Measurements from ENCODE around the gene ACP2. TPM values are rescaled to one million over a fixed set of nuclear protein-coding genes. Genes with fewer than 3 reads are reported as not detected.

ACP2 gene, protein sequence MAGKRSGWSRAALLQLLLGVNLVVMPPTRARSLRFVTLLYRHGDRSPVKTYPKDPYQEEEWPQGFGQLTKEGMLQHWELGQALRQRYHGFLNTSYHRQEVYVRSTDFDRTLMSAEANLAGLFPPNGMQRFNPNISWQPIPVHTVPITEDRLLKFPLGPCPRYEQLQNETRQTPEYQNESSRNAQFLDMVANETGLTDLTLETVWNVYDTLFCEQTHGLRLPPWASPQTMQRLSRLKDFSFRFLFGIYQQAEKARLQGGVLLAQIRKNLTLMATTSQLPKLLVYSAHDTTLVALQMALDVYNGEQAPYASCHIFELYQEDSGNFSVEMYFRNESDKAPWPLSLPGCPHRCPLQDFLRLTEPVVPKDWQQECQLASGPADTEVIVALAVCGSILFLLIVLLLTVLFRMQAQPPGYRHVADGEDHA
- 17.3 TPM for total RNA-seq
- long read RNA-seq, transcript ACP2-201 (11 exons, 2,203 nt) = major isoform, 10 of 24 reads
- long read RNA-seq, partial matches to known transcripts = 8 of 24 reads
- long read RNA-seq, other reads (novel, unspliced or antisense) = 3 of 24 reads

DNA sequence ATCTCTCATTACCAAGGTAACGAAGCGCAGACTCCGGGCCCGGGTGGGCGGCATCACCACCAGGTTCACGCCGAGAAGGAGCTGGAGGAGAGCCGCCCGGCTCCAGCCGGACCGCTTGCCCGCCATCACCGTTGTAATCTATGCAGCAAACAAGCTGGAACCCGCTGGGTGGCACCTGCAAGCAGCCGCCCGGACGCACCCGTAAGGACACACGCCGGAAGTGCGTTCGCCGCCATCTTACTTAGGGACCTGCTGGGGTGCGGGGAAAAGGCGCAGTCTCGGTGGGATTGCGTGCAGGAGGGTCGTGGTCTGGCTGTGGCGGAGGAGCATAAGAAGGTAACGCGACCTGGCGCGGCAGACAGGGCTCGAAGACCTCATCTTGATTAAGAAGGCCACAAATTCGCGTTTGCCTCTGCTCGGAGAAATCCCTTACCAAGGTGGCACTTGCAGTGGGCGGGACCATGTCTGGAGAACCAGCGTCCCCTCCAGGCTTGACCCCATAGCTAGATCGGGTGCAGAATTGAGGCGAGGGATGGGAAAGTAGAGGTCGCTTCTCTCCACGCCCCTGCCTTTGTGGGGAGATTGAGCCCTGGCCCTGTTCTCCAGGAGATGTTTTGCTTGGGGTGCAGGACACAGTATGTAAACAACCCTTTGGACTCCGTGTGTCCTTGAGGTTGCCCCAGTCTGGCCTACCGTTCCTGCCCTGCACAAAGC lies at the start of gene ACP2:
TSS of gene ACP2 (minus strand) at position 151 of the 714 bp plus-strand sequence. CDS start at position 126, 25 bp downstream.
- DNase-seq (ENCODE audit: low spot score) = peak; percentile 95
- intact Hi-C loops (cut with DNase I) = no loop called here

DNA sequence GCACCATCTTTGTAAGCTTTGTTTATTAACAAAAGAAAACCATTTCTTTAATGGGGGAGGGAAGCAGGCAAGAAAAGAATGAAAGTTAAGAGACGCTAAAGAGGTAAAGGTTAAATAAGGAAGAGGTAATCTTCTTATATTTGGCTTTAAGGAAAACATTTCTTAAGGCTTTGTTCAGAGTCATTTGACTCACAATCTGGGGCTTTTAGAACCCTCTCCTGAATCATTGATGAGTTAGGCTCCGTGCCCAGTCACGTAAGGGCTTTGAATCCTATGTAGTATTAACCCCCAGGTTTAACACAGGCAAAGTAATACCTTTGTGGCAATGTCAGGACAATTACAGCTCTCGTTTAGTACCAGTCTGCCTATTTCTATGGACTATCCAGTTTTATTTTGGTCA lies 47.4 kb upstream of the ACP2 start:
- no peak for DNase-seq (ENCODE audit: low spot score)
- intact Hi-C loops (cut with DNase I) = no loop called here

DNA sequence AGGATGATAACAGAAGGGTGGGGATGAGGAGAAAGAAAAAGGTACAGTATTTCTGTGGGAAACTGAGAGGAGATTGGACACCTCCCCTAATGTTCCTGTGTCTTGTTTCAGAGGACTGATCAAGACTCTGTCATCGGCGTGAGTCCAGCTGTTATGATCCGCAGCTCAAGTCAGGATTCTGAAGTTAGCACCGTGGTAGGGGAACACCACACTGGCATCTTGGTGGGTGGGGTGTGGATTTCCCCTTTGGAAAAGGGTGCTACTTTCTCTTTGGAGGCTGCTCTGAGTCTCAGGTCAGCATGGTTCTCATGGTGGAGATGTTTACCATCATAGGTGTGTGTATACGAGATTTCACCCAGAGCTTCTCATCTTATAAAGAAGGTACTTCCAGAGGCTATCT lies 46.8 kb upstream of the ACP2 start:
- intact Hi-C loops (cut with DNase I) = no loop called here
- DNase-seq (ENCODE audit: low spot score) = peak; percentile 56

DNA sequence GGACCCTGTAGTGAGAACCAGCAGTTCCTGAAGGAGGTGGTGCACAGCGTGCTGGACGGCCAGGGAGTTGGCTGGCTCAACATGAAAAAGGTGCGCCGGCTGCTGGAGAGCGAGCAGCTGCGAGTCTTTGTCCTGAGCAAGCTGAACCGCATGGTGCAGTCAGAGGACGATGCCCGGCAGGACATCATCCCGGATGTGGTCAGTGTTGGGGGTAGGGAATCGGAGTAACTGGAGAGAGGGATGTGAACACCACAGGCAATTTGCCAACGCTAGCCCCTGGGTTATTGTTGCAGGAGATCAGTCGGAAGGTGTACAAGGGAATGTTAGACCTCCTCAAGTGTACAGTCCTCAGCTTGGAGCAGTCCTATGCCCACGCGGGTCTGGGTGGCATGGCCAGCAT lies 41.2 kb upstream of the ACP2 start:
- intact Hi-C loops (cut with DNase I) = no loop called here

DNA sequence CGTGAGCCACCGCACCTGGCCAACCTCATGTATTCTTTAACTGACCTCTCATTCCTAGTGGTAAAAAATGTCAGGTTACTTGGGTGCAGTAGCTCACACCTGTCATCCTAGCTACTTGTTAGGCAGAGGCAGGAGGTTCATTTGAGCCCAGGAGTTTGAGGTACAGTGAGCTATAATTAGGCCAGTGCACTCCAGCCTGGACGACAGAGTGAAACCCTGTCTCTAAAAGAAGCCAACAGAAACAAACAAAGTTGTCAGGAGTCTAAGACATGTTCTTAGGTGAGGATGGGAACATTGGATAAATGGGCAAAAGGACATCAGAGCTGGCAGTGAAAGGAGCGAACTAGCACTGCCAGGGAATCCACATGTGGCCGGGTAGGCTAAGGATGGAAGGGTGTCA lies 39.5 kb upstream of the ACP2 start:
- intact Hi-C loops (cut with DNase I) = no loop called here
- no peak for DNase-seq (ENCODE audit: low spot score)

More for the DNA sequence above, 41.2 kb upstream of the ACP2 start:
- peak; percentile 33 for DNase-seq (ENCODE audit: low spot score)

GRCh38 chr11:47285969-47286770 lies 37.6 kb upstream of the ACP2 start:
- intact Hi-C loops (cut with DNase I) = no loop called here
- DNase-seq (ENCODE audit: low spot score) = peak; percentile 63

GRCh38 chr11:47284151-47284550 lies 35.5 kb upstream of the ACP2 start:
- peak; percentile 51 for DNase-seq (ENCODE audit: low spot score)
- intact Hi-C loops (cut with DNase I) = no loop called here

- DNase-seq (ENCODE audit: low spot score) = peak; percentile 12
Observed at GRCh38 chr11:47282462-47282861, 33.8 kb upstream of the ACP2 start.

GRCh38 chr11:47280860-47281259 lies 32.2 kb upstream of the ACP2 start:
- DNase-seq (ENCODE audit: low spot score) = peak; percentile 47
- intact Hi-C loops (cut with DNase I) = no loop called here

More at GRCh38 chr11:47282462-47282861, 33.8 kb upstream of the ACP2 start:
- intact Hi-C loops (cut with DNase I) = no loop called here

- DNase-seq (ENCODE audit: low spot score) = no peak
- intact Hi-C loops (cut with DNase I) = no loop called here
Observed at GRCh38 chr11:47280099-47280498, 31.5 kb upstream of the ACP2 start.

DNA sequence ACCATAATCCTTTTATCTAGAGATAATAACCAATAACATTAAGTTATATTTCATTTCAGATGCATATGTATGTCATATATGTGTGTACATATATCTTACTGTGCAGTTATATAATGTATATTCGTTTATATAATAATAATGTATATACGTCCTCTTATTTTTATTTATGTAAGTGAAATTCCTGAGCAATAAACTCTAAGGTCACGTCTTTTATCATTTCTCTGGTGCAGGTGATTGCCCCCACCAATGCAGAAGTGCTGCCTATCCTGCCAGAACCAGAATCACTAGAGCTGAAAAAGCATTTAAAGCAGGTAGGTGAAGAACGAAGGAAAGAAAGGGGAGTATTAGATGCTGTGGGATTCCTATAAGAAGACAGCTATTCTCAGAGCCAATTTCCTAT lies 30.2 kb upstream of the ACP2 start:
- intact Hi-C loops (cut with DNase I) = loop anchor here (5.0 kb wide), 1 partner anchor 44 kb away; no protein-coding TSS in a partner anchor
- DNase-seq (ENCODE audit: low spot score) = no peak

DNA sequence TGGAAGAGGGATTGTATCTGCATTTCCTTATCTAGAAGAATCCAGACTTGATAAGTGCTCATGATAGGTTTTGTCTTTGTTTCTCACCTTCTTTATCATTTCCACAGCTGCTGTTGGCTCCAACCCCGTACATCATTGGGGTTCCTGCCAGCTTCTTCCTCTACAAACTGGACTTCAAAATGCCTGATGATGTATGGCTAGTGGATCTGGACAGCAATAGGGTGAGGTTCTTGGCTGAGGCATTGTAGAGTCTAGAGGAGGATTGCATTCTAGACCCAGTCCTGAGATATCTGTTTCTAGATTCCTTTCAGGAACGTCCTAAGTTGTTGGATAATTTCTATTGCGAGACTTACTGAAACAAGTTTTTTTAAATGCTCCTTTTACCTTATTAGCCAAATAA lies 29.4 kb upstream of the ACP2 start:
- DNase-seq (ENCODE audit: low spot score) = no peak
- intact Hi-C loops (cut with DNase I) = loop anchor here (5.0 kb wide), 1 partner anchor 44 kb away; no protein-coding TSS in a partner anchor

DNA sequence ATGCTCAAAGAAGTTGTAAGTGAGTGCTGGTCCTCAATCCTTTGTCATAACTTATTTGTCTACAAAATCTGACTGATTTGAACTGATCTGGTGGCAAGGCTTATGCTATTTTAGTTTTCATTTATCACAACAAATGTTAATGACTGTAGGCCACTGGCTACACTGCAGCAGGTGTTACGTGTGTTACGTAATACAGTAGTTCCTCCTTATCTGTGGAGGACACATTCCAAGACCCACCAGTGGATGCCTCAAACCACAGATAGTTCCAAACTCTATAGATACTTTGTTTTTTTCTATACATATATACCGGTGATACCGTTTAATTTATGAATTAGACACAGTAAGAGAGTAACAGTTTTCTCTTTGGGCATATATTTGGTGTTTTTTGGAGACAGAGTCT lies 28.3 kb upstream of the ACP2 start:
- intact Hi-C loops (cut with DNase I) = loop anchor here (5.0 kb wide), 1 partner anchor 45 kb away; no protein-coding TSS in a partner anchor
- no peak for DNase-seq (ENCODE audit: low spot score)

DNA sequence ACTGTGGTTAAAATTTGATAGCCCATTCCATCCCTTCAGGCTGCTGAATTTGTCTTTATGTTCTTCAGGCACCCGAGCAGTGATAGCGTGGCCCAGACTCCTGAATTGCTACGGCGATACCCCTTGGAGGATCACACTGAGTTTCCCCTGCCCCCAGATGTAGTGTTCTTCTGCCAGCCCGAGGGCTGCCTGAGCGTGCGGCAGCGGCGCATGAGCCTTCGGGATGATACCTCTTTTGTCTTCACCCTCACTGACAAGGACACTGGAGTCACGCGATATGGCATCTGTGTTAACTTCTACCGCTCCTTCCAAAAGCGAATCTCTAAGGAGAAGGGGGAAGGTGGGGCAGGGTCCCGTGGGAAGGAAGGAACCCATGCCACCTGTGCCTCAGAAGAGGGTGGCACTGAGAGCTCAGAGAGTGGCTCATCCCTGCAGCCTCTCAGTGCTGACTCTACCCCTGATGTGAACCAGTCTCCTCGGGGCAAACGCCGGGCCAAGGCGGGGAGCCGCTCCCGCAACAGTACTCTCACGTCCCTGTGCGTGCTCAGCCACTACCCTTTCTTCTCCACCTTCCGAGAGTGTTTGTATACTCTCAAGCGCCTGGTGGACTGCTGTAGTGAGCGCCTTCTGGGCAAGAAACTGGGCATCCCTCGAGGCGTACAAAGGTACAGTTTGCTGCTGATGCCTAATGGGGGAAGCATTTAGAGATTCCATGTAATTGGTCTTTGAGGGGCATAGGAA lies 26.1 kb upstream of the ACP2 start:
- no peak for DNase-seq (ENCODE audit: low spot score)
- intact Hi-C loops (cut with DNase I) = loop anchor here (5.0 kb wide), 3 partner anchors 33 to 78 kb away; partner anchors contain the start of gene MYBPC3

GRCh38 chr11:47272706-47273105 lies 24.1 kb upstream of the ACP2 start:
- intact Hi-C loops (cut with DNase I) = loop anchor here (5.0 kb wide), 2 partner anchors 35 to 80 kb away; partner anchors contain the start of gene MYBPC3
- DNase-seq (ENCODE audit: low spot score) = no peak

- DNase-seq (ENCODE audit: low spot score) = peak; percentile 82
- intact Hi-C loops (cut with DNase I) = loop anchor here (5.0 kb wide), 2 partner anchors 35 to 80 kb away; partner anchors contain the start of gene MYBPC3
Observed at GRCh38 chr11:47271961-47272661, 23.5 kb upstream of the ACP2 start.

DNA sequence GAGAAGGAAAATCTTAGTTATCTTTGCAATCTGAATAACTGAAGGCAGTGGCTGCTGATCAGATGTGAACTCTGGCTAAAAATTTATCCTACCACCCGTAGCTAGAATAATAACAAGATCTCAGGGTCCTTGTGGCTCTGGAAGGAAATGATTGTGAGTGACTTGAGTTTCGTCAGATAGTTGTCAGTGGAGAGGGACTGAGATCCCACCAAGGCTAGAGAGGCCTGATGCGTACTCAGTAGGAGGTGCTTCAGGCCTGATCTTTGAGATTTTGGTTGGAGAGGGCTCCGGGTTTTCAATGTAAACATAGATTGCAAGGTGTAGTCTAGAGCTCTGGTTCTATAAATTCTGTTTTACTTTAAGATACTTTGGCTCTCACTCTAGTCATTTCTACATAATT lies 22.7 kb upstream of the ACP2 start:
- no peak for DNase-seq (ENCODE audit: low spot score)
- intact Hi-C loops (cut with DNase I) = loop anchor here (5.0 kb wide), 2 partner anchors 36 to 81 kb away; partner anchors contain the start of gene MYBPC3

Data from cardiac septum (tissue), 1 donor.